Stimulated activated CD4-positive, alpha-beta T cell treated with anti-CD3 and anti-CD28 coated beads, TNF-alpha, amount 100 ng/mL, for 4 hours (primary cell): ENCODE data around the gene ACAP1.
"Not testable (repeated sequence)": the region's sequence is repeated elsewhere in the genome, so short reads cannot be mapped to it uniquely, and the experiment has no call there.

ENCODE experiments used
- DNase-seq, 3 experiments: peaks; one replicate each; pipeline ENCODE4 v3.0.0-alpha.2; 2020; ENCODE audit warnings: low read depth in 3 of 3

ACAP1 gene

DNA sequence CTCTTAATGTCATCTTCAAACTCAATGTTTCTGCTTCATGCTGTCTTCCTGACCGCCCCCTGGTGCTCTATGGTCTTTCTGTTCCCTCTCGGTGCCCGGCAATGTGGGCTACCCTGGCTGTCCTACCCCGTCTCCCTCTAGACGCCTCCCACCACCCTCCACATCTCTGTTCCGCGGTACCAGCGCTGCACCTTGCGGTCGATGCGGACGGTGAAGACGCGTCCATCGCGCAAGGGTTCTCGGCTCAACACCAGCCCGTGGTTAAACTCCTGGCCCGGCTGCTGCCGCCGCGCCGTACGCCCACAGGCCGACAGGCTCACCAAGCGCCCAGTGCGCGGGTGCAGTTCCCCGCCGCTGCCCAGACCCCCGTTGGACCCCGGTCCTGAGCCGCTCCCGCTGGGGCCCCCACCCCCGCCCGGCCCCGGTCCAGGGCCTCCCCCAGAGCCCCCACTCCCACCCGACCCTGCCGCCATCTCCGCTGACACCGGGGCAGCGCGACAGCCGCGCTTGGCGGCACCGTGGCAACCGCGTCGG, 7.4 kb upstream of the ACAP1 start, which contains the start of gene NEURL4:
TSS of gene NEURL4 (minus strand) at position 496 of the 534 bp plus-strand sequence. CDS start at position 473, 23 bp downstream.
- no peak for DNase-seq

DNA sequence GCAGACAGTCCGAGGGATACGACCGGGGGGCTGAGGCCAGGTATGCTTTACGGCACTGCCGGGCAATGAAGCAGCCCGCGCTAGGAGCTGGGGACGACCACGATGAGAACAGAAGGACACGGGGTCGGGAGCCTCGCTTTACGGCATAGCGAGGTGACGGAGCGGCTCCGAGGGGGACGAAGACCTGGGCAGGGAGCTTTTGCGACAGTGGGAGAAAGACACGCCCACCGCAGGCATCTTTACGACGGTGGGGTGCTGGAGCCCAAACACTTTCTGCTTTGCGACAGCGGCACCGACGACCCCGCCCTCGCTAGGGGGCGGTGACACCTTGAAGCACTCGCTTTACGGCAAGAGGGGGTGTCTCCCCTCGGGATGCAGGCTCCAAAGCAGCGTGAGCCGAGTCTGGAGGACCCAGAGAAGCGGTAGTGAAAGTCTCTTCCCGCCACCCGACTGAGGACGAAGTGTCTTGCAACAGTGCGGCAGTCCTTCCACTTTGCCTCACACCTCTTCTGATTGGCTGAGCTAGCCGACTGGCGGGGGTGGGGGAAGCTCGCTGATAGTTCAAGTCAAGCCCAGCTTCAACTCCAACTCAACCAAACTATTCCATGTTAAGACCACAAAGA, 6.8 kb upstream of the ACAP1 start:
- DNase-seq: peak; percentile 90 to 92 (median 92)

DNA sequence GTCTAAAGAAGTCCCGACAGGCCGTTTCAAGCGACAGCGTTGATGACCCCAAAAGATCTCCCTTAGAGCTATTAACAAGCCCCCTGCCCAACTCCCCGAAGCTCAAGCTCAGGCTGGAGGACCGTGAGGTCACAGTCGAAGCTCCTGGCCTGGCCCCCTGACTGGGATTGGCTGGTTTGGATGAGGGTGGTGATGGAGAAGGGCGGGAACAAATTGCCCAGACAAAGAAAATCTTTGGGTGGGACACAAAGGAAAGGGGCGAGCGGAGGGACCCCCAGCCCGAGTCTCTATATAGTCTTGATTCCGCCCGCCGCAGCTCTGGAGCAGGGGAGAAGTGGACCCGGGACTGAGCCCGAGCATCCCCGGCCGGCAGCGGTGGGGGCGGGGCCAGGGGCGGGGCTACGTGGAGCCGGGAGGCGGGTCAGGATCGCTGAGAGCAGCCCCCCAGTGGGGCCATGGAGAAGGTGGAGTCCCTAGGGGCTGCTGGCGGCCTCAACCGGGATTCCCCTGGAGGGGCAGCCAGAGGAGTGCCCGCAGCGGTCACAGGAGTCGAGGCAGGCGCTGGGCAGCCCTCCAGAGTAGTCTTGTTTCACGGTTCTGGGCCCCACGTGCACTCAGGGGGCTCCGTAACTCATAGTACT, 6.2 kb upstream of the ACAP1 start:
- DNase-seq: peak; percentile 57 to 65 (median 61)

DNA sequence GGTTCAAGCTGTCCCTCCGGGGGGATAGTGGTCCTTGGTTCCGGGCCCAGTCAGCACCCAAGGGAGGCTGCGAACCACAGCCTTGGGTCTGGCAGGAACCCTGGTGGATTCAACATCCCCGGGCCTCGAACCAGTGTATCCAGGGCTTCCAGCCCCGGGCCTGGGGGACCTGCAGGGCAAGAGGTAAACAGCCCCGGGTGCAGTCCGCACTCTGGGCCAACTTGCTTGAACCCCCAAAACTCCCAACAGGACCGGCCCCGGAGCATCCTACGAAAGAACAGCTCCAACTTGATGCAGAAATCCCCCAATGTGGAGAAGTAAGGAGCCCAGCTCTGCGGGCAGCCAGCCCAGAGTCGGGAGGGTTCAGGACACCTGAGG, 5.7 kb upstream of the ACAP1 start:
- no peak for DNase-seq

DNA sequence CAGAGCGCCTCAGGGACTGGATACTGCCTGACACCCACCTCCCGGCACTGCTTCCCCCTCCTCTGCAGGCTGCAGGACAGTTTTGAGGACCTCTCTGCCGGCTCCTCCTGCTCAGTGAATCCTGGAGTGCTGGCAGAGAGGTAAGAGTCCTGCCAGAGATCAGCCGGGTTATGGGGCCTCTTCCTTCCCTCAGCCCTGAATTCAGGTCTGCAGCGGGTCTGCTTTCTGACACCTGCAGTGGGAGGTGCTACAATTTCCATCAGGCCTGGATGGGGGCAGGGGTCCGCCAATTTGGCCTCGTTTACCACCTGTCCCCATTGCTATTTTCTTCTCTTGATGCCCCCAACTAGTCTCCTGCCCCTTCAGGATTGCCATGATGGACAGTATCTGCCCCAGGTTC, 4.2 kb upstream of the ACAP1 start:
- DNase-seq: no peak

DNA sequence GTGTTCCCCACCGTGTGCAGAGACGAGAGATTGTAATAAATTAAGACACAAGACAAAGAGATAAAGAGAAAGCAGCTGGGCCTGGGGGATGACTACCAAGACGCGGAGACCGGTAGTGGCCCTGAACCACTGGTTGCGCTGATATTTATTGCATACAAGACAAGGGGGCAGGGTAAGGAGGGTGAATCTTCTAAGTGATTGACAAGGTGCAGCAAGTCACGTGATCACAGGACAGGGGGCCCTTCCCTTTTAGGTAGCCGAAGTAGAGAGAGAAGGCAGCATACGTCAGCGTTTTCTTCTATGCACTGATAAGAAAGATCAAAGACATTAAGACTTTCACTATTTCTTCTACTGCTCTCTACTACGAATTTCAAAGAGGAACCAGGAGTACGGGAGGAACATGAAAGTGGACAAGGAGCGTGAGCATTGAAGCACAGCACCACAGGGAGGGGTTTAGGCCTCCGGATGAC, 3.7 kb upstream of the ACAP1 start:
- DNase-seq: not testable (repeated sequence)

DNA sequence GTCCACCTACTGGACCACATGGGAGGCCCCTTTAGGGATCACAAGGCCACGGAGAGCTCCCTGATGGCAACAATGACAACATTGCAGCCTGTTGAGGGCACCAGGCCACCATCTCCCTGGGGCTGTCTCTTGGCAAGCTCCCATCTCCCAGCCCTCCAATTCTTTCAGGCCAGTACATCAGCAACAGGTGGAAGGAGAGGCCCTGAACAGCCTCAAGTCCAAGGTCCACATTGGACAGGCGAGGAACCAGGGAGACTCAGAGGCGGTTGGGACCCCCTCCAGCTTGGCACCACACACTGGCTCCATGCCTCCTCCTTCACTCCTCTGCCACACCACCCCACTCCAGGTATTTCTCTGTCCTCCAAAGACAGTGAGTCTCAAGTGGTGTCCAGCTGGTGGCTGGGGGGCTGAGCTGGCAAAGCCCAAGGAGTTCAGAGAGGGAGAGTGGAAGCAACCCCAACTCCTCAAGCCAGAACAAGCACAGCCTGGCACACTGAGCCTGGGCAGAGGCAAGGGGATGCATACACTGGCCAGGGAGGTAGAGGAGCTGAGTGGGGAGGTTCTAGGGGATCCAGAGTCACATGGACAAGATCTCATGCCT, 1.3 kb upstream of the ACAP1 start:
- DNase-seq: no peak

DNA sequence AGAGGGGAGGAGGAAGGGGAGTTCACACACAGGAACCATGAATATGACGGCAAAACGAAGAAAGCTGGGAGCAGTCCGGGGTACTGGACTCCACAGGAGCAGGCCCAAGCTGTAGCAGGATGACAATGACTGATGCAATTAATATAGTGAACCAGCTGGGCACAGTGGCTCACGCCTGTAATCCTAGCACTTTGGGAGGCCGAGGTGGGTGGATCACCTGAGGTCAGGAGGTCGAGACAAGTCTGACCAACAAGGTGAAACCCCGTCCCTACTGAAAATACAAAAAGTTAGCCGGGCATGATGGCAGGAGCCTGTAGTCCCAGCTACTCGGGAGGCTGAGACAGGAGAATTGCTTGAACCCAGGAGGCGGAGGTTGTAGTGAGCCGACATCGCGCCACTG, 564 bp upstream of the ACAP1 start:
- DNase-seq: not testable (repeated sequence)

DNA sequence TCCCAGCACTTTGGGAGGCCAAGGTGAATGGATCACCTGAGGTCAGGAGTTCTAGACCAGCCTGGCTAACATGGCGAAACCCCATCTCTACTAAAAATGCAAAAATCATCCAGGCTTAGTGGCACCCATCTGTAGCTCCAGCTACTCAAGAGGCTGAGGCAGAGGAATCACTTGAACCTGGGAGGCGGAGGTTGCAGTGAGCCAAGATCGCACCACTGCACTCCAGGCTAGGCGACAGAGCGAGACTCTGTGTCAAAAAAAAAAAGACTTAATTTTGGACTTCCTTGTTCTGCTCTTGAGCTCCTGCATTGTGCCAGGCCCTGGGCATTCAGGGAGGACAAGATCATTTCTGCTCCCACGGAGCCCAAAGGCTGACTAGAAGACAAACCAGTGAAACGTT, 1.3 kb downstream of the ACAP1 start:
- not testable (repeated sequence) for DNase-seq

DNA sequence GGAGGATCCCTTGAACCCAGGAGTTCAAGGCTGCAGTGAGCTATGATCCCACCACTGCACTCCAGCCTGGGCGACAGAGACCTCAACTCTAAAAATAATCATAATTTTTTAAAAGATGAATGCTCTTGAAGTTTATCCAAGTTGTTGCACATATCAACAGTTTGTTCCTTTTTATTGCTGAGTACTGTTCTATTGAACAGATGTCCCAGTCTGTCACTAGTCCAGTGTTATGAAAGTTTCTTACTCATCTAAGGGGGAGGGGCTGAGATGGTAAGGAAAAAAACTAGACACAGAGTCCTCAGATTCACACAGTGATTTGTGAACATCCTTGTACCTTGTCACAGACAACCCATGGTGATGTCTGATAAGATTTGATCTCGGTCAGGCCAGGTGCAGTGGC, 3.9 kb downstream of the ACAP1 start:
- DNase-seq: no peak

DNA sequence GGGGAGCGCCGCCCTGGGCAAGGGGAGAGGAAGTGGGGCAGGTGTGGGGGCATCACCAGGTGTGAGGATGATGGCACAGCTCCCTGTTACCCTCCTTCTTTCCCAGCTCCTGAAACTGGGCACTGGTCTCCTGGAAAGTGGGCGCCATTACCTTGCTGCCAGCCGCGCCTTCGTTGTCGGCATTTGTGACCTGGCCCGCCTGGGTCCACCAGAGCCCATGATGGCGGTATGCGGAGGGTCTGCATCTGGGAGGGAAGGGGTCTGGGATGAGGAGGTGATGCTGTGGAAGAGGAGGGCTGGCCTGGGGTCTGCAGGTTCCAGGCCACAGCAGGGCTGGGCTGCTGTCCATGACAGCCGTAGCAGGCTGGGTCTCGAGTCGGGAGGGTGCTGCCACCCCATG, 5.5 kb downstream of the ACAP1 start:
- DNase-seq: no peak

DNA sequence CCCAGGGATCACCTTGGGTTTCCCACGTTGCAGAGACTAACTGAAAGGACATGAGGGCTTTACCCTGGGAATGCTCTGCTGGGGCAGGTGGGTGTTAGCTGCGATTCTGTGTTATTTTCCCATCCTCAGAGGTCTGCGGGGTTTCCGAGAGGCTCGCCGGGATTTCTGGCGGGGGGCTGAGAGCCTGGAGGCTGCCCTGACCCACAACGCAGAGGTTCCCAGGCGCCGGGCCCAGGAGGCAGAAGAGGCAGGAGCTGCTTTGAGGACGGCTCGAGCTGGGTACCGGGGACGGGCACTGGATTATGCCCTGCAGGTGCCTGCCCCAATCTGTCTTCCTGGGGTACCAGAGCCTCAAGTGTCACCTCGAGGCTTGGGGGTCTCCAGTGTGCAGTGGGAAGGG, 6.9 kb downstream of the ACAP1 start:
- DNase-seq: no peak

DNA sequence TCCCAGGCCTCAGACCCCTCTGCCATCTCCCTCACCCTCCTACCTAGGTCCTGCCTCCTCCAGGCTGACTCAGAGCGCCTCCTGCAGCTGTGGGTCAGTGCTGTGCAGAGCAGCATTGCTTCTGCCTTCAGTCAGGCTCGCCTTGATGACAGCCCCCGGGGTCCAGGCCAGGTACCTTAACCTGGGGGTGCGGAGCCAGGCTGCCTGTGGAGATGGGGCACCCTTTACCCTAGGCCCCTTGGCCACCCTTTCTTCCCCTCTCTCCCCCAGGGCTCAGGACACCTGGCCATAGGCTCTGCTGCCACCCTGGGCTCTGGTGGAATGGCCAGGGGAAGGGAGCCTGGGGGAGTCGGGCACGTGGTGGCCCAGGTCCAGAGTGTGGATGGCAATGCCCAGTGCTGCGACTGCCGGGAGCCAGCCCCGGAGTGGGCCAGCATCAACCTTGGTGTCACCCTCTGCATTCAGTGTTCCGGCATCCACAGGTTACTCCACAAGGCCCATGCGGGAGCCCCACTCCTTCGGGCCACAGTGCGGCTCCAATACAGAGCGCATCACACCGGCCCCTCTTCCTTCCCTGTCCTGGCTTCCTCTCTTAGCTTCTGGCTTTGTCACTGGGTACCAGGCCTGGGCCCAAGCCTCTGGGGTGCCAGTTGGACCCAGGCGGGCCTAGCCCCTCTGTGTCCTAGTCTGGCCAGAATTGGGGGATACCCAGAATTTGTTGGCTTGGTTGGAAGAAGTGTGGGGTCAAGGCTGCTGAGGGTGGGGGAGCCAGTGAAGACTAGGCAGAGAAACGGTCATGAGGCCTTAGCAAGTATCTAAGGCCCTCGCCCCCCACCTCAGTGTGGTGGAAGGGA, 10.7 kb downstream of the ACAP1 start:
- DNase-seq: no peak

DNA sequence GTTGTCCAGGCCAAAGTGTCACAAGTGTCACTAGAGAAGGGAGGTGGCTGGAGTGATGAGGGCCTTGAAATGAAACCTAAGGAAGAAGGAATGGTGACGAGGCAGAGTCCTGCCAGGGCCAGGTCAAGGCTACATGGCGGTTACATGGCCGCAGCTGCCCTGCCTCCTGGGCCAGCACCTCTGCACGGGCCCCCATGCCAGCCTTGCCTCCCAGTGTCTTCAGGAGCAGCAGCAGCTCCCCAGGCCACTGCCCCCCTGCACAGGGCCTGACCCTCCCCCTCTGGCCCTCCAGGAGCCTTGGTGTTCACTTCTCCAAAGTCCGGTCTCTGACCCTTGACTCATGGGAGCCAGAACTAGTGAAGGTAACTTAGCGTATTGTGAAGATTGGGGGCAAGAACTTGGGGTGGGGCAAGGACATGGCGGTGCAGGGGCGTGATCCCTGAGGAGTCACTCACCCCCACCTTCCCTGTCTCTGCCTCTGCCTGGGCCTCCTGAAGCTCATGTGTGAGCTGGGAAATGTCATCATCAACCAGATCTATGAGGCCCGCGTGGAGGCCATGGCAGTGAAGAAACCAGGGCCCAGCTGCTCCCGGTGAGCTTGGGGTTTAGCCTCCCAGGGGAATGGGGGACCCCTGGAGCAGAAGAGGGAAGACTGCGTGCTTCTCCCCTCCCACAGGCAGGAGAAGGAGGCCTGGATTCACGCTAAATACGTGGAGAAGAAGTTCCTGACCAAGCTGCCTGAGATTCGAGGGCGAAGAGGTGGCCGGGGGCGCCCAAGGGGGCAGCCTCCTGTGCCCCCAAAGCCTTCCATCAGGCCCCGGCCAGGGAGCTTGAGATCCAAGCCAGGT, 11.5 kb downstream of the ACAP1 start:
- no peak for DNase-seq

DNA sequence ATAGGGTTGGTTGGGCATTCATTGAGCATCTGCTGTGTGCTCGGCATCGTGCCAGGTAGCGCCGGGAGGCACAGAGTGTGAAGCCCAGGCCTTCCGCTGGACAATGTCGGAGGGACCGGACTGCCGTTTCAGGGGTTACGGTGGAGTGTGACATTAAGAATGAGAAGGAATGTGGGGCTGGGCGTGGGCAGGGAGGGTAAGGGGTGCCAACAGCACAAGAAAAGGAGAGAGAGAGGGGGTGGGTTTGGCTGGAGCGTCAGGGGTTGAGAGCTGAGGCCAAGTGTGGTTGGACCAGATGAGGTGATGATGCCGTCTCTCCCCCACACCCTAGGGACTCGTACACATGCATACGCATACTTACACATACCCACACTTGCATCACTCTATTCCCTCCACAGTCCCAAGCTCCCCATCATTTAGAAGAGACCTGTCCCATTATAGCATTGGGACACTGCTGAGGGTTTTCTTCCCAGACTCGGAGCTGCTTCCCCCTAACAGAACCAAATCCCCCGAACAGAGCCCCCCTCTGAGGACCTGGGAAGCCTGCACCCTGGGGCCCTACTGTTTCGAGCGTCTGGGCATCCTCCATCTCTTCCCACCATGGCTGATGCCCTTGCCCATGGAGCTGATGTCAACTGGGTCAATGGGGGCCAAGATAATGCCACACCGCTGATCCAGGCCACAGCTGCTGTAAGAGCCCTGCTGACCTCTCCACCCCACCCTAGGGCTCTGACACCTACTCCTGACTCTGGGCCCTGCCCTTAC, 12.3 kb downstream of the ACAP1 start:
- no peak for DNase-seq

DNA sequence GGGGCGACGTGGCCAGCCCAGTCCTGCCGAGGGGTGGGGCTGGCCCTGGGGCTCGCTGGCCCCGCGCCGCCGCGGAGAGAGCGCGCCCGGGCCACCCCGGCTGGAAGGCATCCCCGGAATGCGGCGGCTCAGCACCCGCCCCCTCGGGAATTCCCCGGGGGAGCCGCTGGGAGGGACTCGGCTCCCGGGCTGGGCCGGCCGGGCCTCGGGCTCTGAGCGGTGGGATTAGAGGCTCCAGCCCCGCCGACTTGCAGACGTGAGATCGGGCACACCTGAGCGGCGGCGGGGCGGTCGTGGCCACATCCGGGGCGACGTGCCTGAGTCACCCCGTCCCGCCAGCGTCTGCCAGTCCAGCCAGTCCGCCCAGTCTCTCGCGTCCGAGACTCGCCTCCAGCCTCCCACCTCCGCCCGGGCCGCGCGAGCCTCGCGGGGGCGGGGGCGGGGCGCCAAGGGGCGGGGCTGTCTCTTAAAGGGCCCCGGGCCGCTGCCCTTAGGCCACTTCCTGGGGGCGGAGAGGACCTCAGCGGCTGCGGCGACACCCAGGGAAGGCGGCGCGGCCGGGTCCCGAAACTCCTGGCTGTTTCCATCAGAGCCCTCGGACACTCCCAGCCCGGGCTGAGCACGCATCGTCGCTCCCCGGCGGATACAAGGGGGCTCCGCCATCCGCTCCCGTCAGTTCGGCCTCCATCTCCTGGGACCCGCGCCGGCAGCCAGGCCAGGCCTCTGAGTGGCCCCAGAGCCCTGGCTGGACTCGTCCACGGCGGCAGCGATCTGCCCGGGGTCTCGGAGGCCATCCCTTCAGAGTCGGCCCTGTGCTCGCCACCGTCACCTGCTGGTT, 15.6 kb downstream of the ACAP1 start, which contains the start of gene KCTD11:
TSS of gene KCTD11 (plus strand) at position 498 of the 838 bp plus-strand sequence.
- peak; percentile 48 to 63 (median 51) for DNase-seq

DNA sequence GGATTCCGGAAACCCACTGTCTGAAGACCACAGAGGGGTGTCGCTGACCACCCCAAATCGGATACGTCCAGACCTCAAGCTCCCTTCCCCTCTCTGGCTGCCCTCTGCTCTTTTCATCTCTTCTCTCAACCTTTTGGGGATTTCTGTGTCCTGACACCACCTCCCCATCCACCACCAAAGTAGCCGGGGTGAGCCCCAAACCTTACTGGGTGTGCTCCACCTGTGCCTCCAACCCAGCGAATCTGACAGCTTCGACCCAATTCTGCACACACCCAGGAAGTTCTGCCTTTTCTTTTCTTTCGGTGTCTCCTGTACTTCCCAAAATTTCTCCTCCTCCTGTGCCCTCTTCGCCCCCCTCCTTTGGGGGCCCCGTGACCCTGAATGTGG, 16.2 kb downstream of the ACAP1 start:
- no peak for DNase-seq

DNA sequence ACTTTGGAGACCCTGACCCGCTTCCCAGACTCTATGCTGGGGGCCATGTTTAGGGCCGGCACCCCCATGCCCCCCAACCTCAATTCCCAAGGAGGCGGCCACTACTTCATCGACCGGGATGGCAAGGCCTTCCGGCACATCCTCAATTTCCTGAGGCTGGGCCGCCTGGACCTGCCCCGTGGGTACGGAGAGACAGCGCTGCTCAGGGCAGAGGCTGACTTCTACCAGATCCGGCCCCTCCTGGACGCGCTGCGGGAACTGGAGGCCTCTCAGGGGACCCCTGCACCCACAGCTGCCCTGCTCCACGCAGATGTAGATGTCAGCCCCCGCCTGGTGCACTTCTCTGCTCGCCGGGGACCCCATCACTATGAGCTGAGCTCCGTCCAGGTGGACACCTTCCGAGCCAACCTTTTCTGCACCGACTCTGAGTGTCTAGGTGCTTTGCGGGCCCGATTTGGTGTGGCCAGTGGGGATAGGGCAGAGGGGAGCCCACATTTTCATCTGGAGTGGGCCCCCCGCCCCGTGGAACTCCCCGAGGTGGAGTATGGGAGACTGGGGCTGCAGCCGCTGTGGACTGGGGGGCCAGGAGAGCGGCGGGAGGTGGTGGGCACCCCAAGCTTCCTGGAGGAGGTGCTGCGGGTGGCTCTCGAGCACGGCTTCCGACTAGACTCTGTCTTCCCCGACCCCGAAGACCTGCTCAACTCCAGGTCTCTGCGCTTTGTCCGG, 16.7 kb downstream of the ACAP1 start:
- DNase-seq: no peak
